GM18868 (cell line): ENCODE measurements around the gene ANO9.
"Not testable (repeated sequence)": the region's sequence is repeated elsewhere in the genome, so short reads cannot be mapped to it uniquely, and the experiment has no call there.

Experiments used
- ATAC-seq: cut with Tn5 transposase; IDR thresholded peaks from one replicate; pipeline ENCODE4 v1.9.1; 2021; ENCODE audit warnings: mild to moderate bottlenecking, moderate library complexity; ENCODE audit not compliant: unreplicated experiment

ANO9 gene

DNA sequence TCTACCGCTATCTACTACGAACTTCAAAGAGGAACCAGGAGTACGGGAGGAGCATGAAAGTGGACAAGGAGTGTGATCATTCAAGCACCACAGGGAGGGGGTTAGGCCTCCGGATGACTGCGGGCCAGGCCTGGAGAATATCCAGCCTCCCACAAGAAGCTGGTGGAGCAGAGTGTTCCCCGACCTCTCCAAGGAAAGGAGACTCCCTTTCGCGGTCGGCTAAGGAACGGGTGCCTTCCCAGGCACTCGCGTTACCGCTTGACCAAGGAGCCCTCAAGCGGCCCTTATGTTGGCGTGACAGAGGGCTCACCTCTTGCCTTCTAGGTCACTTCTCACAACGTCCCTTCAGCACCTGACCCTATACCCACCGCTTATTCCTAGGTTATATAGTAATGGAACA lies 52.4 kb downstream of the ANO9 start:
- not testable (repeated sequence) for ATAC-seq

GRCh38 chr11:387193-387793 lies 54.5 kb downstream of the ANO9 start:
- no peak for ATAC-seq

DNA sequence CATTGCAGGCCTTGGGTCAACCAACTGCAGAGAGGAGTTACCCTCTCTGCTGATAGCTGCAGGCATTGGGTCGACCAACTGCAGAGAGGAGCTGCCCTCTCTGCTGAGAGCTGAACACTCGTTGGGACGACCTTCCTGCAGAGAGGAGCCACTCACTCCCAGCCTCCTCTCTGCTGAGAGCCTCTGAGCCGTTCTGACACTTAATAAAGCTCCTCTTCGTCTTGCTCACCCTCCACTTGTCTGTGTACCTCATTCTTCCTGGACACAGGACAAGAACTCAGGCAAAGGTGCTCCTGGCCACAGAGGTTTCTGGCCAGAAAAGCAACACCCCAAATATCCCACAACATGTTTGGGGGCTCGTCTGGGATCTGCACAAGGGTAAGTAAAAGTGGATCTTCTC lies 55.3 kb downstream of the ANO9 start:
- no peak for ATAC-seq

DNA sequence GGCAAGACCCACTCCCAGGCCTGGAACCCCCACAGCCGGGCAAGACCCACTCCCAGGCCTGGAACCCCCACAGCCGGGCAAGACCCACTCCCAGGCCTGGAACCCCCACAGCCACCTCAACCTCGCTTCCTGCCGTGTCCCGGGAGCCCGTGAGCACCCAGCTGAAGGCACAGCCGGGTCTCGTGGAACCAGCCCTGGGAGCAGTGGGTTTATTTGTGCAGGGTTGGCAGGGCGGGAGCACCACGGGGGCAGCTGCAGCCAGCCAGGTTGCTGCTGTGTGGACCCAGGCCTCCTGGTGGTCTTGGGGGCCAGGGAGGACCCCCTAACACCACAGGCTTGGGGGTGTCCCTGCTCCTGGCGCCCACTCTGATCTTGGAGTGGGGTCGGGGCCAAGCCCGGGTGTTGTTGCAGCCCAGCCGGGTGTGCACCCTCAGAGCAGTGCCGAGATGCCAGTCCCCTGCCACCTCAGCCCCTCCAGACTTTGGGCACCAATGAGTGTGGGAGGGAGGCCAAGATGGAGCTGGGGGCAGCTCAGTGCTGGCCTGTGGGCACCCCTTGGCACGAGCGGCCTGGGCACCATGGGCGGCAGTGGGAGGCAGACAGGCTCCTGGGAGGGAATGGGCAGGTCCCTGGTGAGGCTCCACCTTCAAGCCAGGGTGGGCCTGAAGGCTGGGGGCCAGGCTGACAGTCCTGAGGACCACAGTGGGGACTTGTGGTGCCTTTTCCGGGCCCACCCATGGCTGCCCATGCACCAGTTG lies 56.0 kb downstream of the ANO9 start:
- ATAC-seq, result no peak

- ATAC-seq, result no peak
These were observed 57.3 kb downstream of the ANO9 start for GRCh38 chr11:384511-384910.

DNA sequence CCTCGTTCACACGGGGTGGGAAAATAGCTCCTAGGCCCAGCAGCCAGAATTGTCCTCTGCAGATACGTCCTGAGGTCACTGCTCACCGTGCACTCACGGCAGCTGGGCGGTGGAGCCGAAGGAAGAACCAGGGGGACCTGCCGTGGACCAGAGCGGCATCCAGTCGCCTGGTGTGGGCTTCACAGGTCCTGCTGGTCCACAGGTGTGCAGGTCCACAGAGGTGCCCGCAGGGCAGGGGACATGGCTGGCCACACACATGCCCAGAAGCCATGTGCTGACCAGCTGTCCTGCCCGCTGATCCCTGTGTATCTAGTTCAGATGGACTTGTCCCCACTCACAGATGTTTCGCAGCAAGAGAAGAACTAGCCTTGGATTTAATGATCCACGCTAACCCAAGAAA lies 58.4 kb downstream of the ANO9 start:
- ATAC-seq, result no peak

DNA sequence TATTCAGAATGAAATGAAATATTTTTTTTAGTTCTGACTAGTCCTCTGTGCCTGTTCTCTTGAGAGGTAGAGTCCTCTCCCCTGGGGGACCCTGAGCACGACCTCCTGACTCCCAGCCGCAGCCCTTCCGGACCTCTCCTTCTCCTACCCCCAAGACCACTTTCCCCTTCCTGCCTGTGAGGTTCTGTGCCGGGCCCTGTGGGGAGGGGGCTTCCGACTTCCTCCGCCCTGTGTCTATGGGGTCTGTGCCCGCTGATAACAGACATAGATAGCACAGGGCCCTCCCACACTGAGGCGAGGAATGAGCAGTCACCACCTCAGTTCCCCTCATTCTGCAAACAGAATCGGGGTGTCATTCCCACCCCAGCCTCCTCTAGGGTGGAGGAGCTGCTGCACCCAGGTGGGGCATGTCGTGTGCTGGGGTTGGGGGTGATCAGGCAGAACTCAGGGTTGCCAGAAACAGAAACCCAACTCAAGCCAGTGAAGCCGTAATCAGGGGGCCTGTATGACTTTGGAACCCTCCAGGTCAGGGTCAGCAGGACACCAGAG lies 59.7 kb downstream of the ANO9 start:
- no peak for ATAC-seq

GRCh38 chr11:381501-382072 lies 60.2 kb downstream of the ANO9 start:
- no peak for ATAC-seq

GRCh38 chr11:380996-381395 lies 60.8 kb downstream of the ANO9 start:
- no peak for ATAC-seq

DNA sequence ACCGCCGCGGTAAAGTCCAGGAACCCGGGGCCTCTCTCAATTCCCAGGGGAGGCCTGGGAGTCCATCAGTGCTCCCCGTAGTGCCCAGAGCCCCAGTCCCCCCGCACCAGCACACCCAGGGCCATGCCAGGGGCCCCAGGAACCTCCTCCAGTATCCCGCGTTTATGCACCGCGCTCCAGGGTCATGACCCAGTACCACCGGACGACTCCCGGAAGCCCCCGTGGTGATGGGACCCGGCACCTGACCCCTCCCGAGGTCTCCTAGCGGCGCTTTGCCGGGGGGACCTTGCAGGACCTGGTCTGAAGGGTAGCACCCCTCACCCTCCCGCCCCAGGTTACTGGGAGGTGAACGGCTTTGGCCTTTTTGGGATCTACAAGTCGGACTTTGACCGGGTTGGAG lies 61.3 kb downstream of the ANO9 start:
- ATAC-seq, result no peak

DNA sequence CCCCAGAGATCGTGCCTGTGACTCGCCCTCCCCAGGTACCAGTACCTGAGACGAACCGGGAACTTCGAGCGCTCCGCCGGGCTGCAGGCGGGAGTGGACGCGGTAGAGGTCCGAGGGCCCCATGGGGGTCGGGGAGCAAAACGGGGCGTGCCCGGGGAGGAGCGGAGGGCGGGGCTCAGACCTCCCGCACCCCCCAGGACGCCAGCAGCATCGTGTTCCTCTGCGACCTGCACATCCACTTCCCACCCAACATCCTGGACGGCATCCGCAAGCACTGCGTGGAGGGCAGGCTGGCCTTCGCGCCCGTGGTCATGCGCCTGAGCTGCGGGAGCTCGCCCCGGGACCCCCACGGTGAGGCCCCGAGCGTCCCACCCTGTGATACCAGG lies 61.7 kb downstream of the ANO9 start:
- no peak for ATAC-seq

GRCh38 chr11:379205-380094 lies 62.4 kb downstream of the ANO9 start:
- no peak for ATAC-seq

DNA sequence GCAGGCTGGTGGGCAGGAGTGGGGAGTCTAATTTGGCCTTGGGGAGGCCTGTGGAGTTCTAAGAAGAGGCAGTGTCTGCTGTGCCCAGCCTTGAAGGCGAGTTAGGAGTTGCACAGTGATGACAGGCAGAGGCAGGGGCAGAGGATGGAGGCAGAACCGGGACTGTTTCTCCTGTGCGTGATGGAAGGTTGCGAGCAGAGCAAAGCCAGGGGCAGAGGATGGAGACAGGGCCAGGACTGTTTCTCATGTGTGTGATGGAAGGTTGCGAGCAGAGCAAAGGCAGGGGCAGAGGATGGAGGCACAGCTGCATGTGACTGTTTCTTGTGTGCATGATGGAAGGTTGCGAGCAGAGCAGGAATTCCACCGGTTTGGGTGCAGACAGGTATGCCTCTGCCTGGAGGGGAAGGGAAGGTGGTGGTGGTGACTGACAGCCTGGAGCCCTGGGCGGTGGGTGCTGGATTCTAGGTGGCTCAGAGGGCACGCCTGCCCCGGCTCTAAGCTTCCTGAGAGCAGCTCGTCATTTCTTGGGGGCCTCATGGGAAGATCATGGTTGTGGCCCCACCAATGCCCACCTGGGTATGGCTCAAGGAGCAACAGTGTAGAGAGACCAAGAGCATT lies 63.8 kb downstream of the ANO9 start:
- no peak for ATAC-seq

DNA sequence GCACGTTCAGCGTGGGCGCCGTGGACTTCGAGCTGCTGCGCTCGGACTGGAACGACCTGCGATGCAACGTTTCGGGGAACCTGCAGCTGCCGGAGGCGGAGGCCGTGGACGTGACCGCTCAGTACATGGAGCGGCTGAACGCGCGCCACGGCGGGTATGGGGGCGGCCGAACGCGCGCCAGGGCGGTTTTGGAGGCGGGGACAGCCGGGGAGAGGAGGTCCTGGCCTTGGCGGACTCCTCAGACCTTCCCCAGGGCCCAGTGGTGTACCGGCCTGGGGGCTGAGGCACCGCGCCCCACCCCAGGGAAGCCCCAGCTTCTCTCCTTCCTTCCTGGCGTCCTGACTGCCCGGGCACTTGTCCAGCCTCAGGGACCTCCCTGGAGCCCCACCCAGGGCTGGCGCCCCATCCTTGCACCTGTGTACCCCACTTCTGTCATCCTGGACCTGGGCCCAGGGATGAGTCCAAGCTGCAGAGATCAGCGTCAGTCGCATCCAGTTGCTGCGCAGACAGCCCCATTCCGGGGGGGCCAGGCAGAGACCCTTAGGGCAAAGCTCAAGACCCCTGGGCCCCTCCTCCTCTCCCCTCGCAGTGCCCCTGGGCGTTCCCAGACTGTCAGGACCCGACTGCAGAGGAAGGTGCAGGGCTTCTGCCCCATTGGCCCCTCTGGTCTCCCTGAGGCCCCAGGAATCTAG lies 64.5 kb downstream of the ANO9 start:
- no peak for ATAC-seq

DNA sequence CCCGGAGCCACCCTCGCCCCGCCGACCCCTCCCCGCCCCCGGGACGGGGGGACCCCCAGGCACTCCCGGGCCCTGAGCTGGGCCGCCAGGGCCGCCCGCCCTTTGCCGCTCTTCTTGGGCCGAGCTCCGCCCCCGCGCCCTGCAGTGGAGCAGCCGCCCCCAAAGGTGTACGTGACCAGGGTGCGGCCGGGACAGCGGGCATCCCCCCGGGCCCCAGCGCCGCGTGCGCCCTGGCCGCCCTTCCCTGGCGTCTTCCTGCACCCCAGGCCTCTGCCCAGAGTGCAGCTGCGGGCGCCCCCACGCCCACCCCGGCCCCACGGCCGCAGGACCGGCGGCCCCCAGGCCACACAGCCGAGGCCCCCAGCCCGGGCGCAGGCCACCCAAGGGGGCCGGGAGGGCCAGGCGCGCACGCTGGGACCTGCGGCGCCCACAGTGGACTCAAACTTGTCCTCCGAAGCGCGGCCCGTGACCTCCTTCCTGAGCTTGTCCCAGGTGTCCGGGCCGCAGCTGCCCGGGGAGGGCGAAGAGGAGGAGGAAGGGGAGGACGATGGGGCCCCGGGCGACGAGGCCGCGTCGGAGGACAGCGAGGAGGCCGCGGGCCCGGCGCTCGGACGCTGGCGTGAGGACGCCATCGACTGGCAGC lies 65.2 kb downstream of the ANO9 start:
- no peak for ATAC-seq

DNA sequence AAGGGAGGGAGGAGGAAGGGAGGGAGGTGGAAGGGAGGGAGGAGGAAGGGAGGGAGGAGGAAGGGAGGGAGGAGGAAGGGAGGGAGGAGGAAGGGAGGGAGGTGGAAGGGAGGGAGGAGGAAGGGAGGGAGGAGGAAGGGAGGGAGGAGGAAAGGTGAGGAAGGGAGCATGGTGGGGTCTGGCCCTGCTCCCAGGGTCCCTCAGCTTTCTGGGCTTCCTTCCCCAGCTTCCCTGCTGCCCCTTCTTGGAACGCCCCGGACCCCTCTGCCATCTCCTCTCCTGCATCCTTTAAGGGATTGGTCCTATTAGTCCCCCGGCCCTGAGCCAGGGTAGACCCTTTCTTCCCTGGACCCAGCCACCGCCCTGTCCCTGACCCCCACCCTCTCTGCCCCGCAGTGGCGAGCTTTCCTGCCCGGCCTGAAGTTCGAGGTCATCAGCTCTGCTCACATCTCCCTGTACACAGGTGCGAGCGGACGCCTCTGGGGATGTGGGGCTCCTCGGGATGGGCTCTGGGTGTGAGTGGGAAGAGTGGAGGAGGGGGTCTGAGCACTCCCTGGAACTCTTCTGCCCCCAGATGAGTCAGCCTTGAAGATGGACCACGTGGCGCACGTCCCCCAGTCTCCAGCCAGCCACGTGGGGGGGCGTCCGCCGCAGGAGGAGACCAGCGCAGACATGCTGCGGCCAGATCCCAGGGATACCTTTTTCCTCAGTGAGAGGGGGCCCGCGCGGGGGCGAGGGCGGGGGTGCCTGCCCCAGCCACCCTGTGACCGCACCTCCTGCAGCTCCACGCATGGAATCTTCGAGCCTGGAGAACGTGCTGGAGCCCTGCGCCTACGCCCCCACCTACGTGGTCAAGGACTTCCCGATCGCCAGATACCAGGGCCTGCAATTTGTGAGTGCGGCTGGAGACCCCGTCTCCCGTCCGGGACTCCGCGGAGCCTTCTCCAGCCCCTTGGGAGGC lies 66.5 kb downstream of the ANO9 start:
- ATAC-seq, result no peak

DNA sequence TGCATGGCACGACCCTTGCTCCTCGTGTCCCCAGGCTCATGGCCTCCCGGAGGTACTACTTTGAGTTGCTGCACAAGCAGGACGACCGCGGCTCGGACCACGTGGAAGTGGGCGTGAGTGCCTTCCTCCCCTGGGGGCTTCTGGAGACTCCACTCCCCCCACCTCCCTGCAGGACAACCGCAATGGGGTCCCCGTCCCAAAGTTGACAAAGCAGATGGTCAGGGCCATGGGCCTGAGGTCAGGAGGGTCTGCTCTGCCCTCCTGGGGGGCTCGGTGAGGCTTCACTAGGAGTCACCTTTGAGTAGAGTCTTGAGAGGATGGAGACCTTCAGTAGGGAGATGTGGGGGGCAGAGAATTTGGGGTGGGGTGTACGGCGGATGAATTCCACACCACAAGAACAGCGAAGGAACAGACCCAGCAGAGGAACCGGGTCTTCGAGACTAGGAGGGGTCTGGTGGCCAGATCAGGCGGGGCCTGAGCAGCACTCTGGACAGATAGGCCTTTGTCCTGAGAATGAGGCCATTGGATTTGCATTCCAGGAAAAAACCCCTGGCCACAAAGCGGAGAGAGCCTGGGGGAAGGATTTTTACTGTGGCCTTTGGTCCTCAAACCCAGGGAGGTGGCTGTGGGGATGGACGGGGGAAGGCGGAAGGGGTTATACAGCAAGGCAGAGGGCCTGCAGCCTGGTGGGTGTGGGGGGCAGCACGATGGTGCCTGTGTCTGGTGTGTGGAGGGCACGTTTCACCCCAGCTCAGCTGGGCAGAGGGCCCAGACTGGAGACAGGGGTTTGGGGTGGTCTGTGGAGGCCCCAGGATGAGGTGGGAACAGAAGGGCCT lies 67.9 kb downstream of the ANO9 start:
- no peak for ATAC-seq
